Jurkat, Clone E6-1 (cell line): ENCODE results near the gene FUZ.

ENCODE experiments used
- DNase-seq: peaks from one replicate; pipeline ENCODE4 v3.0.0-alpha.2; 2011; ENCODE audit warnings: low read depth, low spot score
- H3K4me3 ChIP-seq: 2 replicates; pipeline ENCODE4 v1.5.1; 2011; ENCODE audit warnings: mild to moderate bottlenecking, low read length, control low read depth, moderate library complexity

Gene FUZ

GRCh38 chr19:49767381-49767780 lies 45.7 kb downstream of the FUZ start:
- DNase-seq = no peak
- H3K4me3 ChIP-seq = peak overlapping the region; percentile 93

- peak; percentile 4 for DNase-seq
- peak within 1 kb of the TSS; percentile 93 for H3K4me3 ChIP-seq
These were observed 46.2 kb downstream of the FUZ start, which contains the start of gene AP2A1 for GRCh38 chr19:49766930-49767299. AP2A1 (plus strand) TSS chr19:49767001; CDS start chr19:49767134, 133 bp downstream.

GRCh38 chr19:49766007-49766929 lies 46.8 kb downstream of the FUZ start:
- H3K4me3 ChIP-seq = peak overlapping the region; percentile 67
- DNase-seq = peak; percentile 100

GRCh38 chr19:49764341-49764740 lies 48.8 kb downstream of the FUZ start:
- H3K4me3 ChIP-seq = no peak overlapping the region
- DNase-seq = no peak

- H3K4me3 ChIP-seq = no peak within 1 kb of the TSS
- DNase-seq = no peak
These were observed 49.9 kb downstream of the FUZ start, which contains the start of gene TSKS for GRCh38 chr19:49763230-49763629. TSKS (minus strand) TSS chr19:49763306; CDS start chr19:49763247, 59 bp downstream.

- H3K4me3 ChIP-seq = no peak overlapping the region
- DNase-seq = no peak
These were observed 51.3 kb downstream of the FUZ start for GRCh38 chr19:49761625-49762311.

- no peak for DNase-seq
- no peak overlapping the region for H3K4me3 ChIP-seq
These were observed 51.9 kb downstream of the FUZ start for GRCh38 chr19:49761249-49761624.

- no peak overlapping the region for H3K4me3 ChIP-seq
- no peak for DNase-seq
These were observed 54.8 kb downstream of the FUZ start for GRCh38 chr19:49758292-49758691.
